Esophagus squamous epithelium (tissue), 4 donors: Measurements from ENCODE around the gene SPAG9.

ENCODE experiments used
- CTCF ChIP-seq, 6 experiments: fragments of 450-650 bp in 4 of 6; fragments of 200-600 bp in 2 of 6; sonication (generic) in 2 of 6; IDR thresholded peaks; one replicate each; pipeline ENCODE4 v1.5.1; 2016 to 2019; ENCODE audit warnings: antibody characterized with exemption in 6 of 6, mild to moderate bottlenecking in 4 of 6, moderate library complexity in 4 of 6
- POLR2A ChIP-seq, 4 donors: fragments of 450-650 bp; IDR thresholded peaks; one replicate each; pipeline ENCODE4 v1.6.1; 2017; ENCODE audit warnings: antibody characterized with exemption in 4 of 4, mild to moderate bottlenecking in 4 of 4, moderate library complexity in 3 of 4

GRCh38 chr17:50995668-50996067 lies 125.0 kb downstream of the SPAG9 start:
- TF ChIP-seq POLR2A (IDR thresholded peaks at IDR 0.05) (no peak), CTCF (IDR thresholded peaks at IDR 0.05) (no peak)
